PC-9 (cell line): Measurements from ENCODE around the gene GXYLT1.

Experiments
- CTCF ChIP-seq: fragments of 200-600 bp; sonication (generic); conservative IDR thresholded peaks from 2 replicates; pipeline ENCODE4 v1.6.1; 2017; ENCODE audit warnings: mixed run types, antibody characterized with exemption, mild to moderate bottlenecking, moderate library complexity
- EZH2 ChIP-seq: fragments of 200-600 bp; sonication (generic); IDR thresholded peaks from 2 replicates; pipeline ENCODE4 v1.8.0; 2017; ENCODE audit warnings: antibody characterized with exemption, low read depth

- TF ChIP-seq CTCF, result peak; percentile 35; the same call in 1 of the 2 replicates
- no peak for TF ChIP-seq EZH2
Observed at GRCh38 chr12:42104087-42104486, 40.6 kb downstream of the GXYLT1 start.
